ENCODE results near the gene ACTR1A. TPM values are rescaled to one million over a fixed set of nuclear protein-coding genes. Genes with fewer than 3 reads are reported as not detected.
A peak's percentile ranks its signal among the peaks of the same experiment; 100 is the strongest.
"Not testable (repeated sequence)": the region's sequence is repeated elsewhere in the genome, so short reads cannot be mapped to it uniquely, and the experiment has no call there.

The ACTR1A gene
- 169 TPM for polyA plus RNA-seq (2013, experiment 1 of 2; ENCODE audit: insufficient read length)
- 119 TPM for polyA plus RNA-seq (2013, experiment 2 of 2; ENCODE audit: insufficient read length)

GRCh38 chr10:102502337-102503151, at the start of gene ACTR1A:
Gene ACTR1A, minus strand, starts transcription at chr10:102502712. Its CDS starts 65 bp downstream, at chr10:102502647.
- peak; percentile 100 for DNase-seq

- DNase-seq: no peak
Measured at GRCh38 chr10:102550636-102551210, 48.2 kb upstream of the ACTR1A start.

- DNase-seq: no peak
Measured at GRCh38 chr10:102549549-102549948, 47.0 kb upstream of the ACTR1A start.

GRCh38 chr10:102546606-102547320, 44.3 kb upstream of the ACTR1A start:
- no peak for DNase-seq

- DNase-seq: no peak
Measured at GRCh38 chr10:102545997-102546396, 43.5 kb upstream of the ACTR1A start.

GRCh38 chr10:102545265-102545871, 42.9 kb upstream of the ACTR1A start:
- DNase-seq: no peak

- peak; percentile 21 for DNase-seq
Measured at GRCh38 chr10:102542800-102543418, 40.4 kb upstream of the ACTR1A start.

GRCh38 chr10:102540023-102540422, 37.5 kb upstream of the ACTR1A start:
- DNase-seq: peak; percentile 33

- DNase-seq: no peak
Measured at GRCh38 chr10:102538811-102539210, 36.3 kb upstream of the ACTR1A start.

GRCh38 chr10:102537948-102538347, 35.4 kb upstream of the ACTR1A start:
- DNase-seq: no peak

GRCh38 chr10:102537367-102537766, 34.9 kb upstream of the ACTR1A start:
- DNase-seq: no peak

GRCh38 chr10:102535481-102536147, 33.1 kb upstream of the ACTR1A start:
- DNase-seq: no peak

- DNase-seq: not testable (repeated sequence)
Measured at GRCh38 chr10:102534966-102535365, 32.5 kb upstream of the ACTR1A start.

GRCh38 chr10:102534333-102534732, 31.8 kb upstream of the ACTR1A start:
- no peak for DNase-seq

- peak; percentile 78 for DNase-seq
Measured at GRCh38 chr10:102527546-102527945, 25.0 kb upstream of the ACTR1A start.

GRCh38 chr10:102524746-102525145, 22.2 kb upstream of the ACTR1A start:
- DNase-seq: no peak

GRCh38 chr10:102523250-102524029, 20.9 kb upstream of the ACTR1A start:
- DNase-seq: peak; percentile 56

- no peak for DNase-seq
Measured at GRCh38 chr10:102522874-102523249, 20.4 kb upstream of the ACTR1A start.

- no peak for DNase-seq
Measured at GRCh38 chr10:102519246-102519825, 16.8 kb upstream of the ACTR1A start.

GRCh38 chr10:102517553-102517952, 15.0 kb upstream of the ACTR1A start:
- peak; percentile 82 for DNase-seq

GRCh38 chr10:102515724-102516123, 13.2 kb upstream of the ACTR1A start:
- DNase-seq: no peak

Measured in fibroblast of skin of back (primary cell).